ENCODE results near the gene PIP4K2B.

The PIP4K2B gene

GRCh38 chr17:38749223-38750043 is 49.9 kb downstream of the PIP4K2B start:
- no peaks in the 10 kb centered on the region for H3K27me3 ChIP-seq (ENCODE audit: insufficient read depth, low read length, poor library complexity)
- no peak for DNase-seq
- TF ChIP-seq CTCF (IDR thresholded peaks at IDR 0.05; ENCODE audit: borderline replicate concordance, extremely low read depth, low read length, poor library complexity, severe bottlenecking): no peak
- no peak for TF ChIP-seq EZH2 (IDR thresholded peaks at IDR 0.05; ENCODE audit: borderline replicate concordance, low read depth, low read length, severe bottlenecking)
- H3K36me3 ChIP-seq (ENCODE audit: insufficient read depth, low read length): peaks cover 13% of the 10 kb centered on the region
- no peak overlapping the region for H3K9ac ChIP-seq (ENCODE audit: low read depth, low read length)
- no peak overlapping the region for H3K4me3 ChIP-seq (ENCODE audit: low read depth in 1 of 2, low read length in 2 of 2)
- H2AFZ ChIP-seq (ENCODE audit: low read depth, low read length): no peak overlapping the region
- peaks cover 29% of the 10 kb centered on the region for H4K20me1 ChIP-seq (ENCODE audit: insufficient read depth, low read length)
- peaks cover 55% of the 10 kb centered on the region for H3K79me2 ChIP-seq (ENCODE audit: insufficient read depth, low read length)
- H3K27ac ChIP-seq (ENCODE audit: low read length): no peak overlapping the region
- peaks cover 64% of the 10 kb centered on the region for H3K4me1 ChIP-seq (ENCODE audit: insufficient read depth, low read length)
- H3K4me2 ChIP-seq (ENCODE audit: insufficient read depth, low read length): peak overlapping the region; percentile 85; the same call in 1 of the 2 replicates
- no peak for ATAC-seq (ENCODE audit: insufficient read depth, low read depth)
- H3K9me3 ChIP-seq (ENCODE audit: insufficient read depth, low read length, severe bottlenecking): no peaks in the 10 kb centered on the region

- Histone ChIP-seq H3K36me3 (ENCODE audit: insufficient read depth, low read length) (peaks cover 8% of the 10 kb centered on the region), H2AFZ (ENCODE audit: low read depth, low read length) (no peak overlapping the region), H3K4me2 (ENCODE audit: insufficient read depth, low read length) (peak overlapping the region; percentile 85), H3K9ac (ENCODE audit: low read depth, low read length) (peak overlapping the region; percentile 54; the same call in 1 of the 2 replicates), H4K20me1 (ENCODE audit: insufficient read depth, low read length) (peaks cover 28% of the 10 kb centered on the region), H3K9me3 (ENCODE audit: insufficient read depth, low read length, severe bottlenecking) (no peaks in the 10 kb centered on the region), H3K27me3 (ENCODE audit: insufficient read depth, low read length, poor library complexity) (no peaks in the 10 kb centered on the region), H3K4me3 (ENCODE audit: low read depth in 1 of 2, low read length in 2 of 2) (peak overlapping the region in 1 of 2 experiments; percentile 97; a peak in 1 of 4 replicates), H3K4me1 (ENCODE audit: insufficient read depth, low read length) (peaks cover 60% of the 10 kb centered on the region), H3K27ac (ENCODE audit: low read length) (no peak overlapping the region), H3K79me2 (ENCODE audit: insufficient read depth, low read length) (peaks cover 55% of the 10 kb centered on the region)
- TF ChIP-seq CTCF (IDR thresholded peaks at IDR 0.05; ENCODE audit: borderline replicate concordance, extremely low read depth, low read length, poor library complexity, severe bottlenecking) (no peak), EZH2 (IDR thresholded peaks at IDR 0.05; ENCODE audit: borderline replicate concordance, low read depth, low read length, severe bottlenecking) (no peak)
- ATAC-seq (ENCODE audit: insufficient read depth, low read depth) (no peak), DNase-seq (no peak)
Observed at GRCh38 chr17:38748892-38749222, 50.5 kb downstream of the PIP4K2B start.

GRCh38 chr17:38748149-38748891 is 51.0 kb downstream of the PIP4K2B start, which contains the start of gene PCGF2:
PCGF2 (minus strand) TSS chr17:38748336; CDS start chr17:38740402, 7,934 bp downstream.
- TF ChIP-seq EZH2 (IDR thresholded peaks at IDR 0.05; ENCODE audit: borderline replicate concordance, low read depth, low read length, severe bottlenecking) (no peak), CTCF (IDR thresholded peaks at IDR 0.05; ENCODE audit: borderline replicate concordance, extremely low read depth, low read length, poor library complexity, severe bottlenecking) (no peak)
- Histone ChIP-seq H2AFZ (ENCODE audit: low read depth, low read length) (peak within 1 kb of the TSS; percentile 92), H3K27ac (ENCODE audit: low read length) (peak within 1 kb of the TSS; percentile 85), H3K4me1 (ENCODE audit: insufficient read depth, low read length) (peaks cover 57% of the 10 kb centered on the region), H3K36me3 (ENCODE audit: insufficient read depth, low read length) (peaks cover 5% of the 10 kb centered on the region; the same call in 1 of the 2 replicates), H3K27me3 (ENCODE audit: insufficient read depth, low read length, poor library complexity) (no peaks in the 10 kb centered on the region), H3K79me2 (ENCODE audit: insufficient read depth, low read length) (peaks cover 55% of the 10 kb centered on the region), H4K20me1 (ENCODE audit: insufficient read depth, low read length) (peaks cover 30% of the 10 kb centered on the region; the same call in 1 of the 2 replicates), H3K9me3 (ENCODE audit: insufficient read depth, low read length, severe bottlenecking) (no peaks in the 10 kb centered on the region), H3K9ac (ENCODE audit: low read depth, low read length) (peak within 1 kb of the TSS; percentile 96), H3K4me3 (ENCODE audit: low read depth in 1 of 2, low read length in 2 of 2) (peak within 1 kb of the TSS; percentile 93 to 97), H3K4me2 (ENCODE audit: insufficient read depth, low read length) (peak within 1 kb of the TSS; percentile 85)
- DNase-seq (peak; percentile 78), ATAC-seq (ENCODE audit: insufficient read depth, low read depth) (no peak)
